Stimulated activated CD8-positive, alpha-beta memory T cell treated with anti-CD3 and anti-CD28 coated beads, Interleukin-7, amount 100 ng/mL, for 4 hours (primary cell): ENCODE data around the gene EMC7.
A peak's percentile ranks its signal among the peaks of the same experiment; 100 is the strongest.

Experiments used
- DNase-seq, 2 donors: peaks; one replicate each; pipeline ENCODE4 v3.0.0-alpha.2; 2020; ENCODE audit warnings: low read depth in 2 of 2

Gene EMC7

GRCh38 chr15:34038871-34039789 lies 62.5 kb downstream of the EMC7 start, which contains the start of gene AVEN:
TSS of gene AVEN (minus strand) at chr15:34039204. CDS start at chr15:34039046, 158 bp downstream.
- peak; percentile 21 to 56 for DNase-seq

GRCh38 chr15:34038023-34038870 lies 63.4 kb downstream of the EMC7 start:
- peak; percentile 32 to 75 for DNase-seq
